Measurements from ENCODE around the gene CELA1.

CELA1 gene

DNA sequence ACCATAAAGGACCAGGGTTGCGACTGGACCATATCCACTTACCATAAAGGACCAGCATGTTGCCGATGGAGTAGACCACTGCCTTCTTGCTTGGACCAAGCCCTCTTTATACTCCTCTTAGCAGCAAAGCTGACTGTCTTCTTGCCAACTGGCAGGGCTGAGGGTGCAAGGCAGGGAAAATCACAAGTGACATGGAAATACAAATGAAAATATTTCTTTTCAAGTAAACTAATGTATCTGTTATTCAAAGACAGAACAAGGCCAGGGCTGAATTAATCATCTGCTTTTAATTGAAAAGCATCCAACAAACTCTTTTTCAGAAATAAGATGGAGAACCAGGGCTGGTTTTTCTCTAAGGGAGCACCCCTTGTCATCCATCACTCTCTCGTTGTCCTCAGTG, at the start of gene CELA1:
Gene CELA1, minus strand, starts transcription at position 99 of the 400 bp plus-strand sequence. Its CDS starts 41 bp downstream, at position 58.
- no peak for DNase-seq (ENCODE audit: low spot score)

DNA sequence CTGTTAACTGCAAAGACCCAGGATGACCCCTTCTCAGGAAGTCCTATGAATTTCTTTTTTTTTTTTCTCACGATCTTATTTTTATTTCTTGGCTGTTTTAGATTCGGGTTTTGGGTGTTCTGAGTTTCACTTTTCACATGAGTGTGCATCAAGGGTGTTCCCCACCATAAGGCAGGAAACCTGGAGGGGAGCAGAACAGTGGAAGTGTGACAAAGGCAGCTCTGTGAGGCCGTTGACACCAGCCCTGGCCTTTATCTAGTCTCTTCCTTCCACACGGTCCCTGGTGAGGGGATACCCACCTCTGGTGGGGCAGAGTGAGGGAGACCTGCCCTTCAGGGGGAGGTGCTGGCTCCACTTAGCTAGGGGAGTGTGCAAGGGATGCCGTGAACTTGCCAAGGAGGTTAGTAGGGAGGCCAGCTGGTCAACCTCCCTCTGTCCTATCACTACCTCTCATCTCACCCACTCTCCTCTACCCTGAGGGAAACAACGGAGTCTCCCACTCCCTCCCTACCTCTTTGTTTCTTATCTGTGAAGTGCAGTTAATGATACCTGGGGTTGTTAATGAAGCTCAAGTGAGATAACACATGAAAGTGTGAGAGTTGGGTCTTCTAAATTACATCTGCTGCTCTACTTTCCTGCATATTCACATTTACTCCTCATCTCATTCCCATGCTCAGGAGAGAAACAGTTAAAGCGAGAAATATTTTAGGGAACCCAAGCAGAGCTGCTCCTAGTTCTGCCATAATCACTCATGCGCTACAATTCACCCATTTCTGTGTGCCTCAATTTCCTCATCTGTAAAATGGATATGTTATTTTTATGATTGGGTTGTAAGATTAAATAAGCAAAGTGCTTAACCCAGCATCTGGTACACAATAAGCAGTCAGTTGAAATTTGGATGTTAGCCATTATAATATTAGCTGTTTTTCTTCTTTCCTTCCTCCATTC, 49.1 kb upstream of the CELA1 start:
- no peak for DNase-seq (ENCODE audit: low spot score)

DNA sequence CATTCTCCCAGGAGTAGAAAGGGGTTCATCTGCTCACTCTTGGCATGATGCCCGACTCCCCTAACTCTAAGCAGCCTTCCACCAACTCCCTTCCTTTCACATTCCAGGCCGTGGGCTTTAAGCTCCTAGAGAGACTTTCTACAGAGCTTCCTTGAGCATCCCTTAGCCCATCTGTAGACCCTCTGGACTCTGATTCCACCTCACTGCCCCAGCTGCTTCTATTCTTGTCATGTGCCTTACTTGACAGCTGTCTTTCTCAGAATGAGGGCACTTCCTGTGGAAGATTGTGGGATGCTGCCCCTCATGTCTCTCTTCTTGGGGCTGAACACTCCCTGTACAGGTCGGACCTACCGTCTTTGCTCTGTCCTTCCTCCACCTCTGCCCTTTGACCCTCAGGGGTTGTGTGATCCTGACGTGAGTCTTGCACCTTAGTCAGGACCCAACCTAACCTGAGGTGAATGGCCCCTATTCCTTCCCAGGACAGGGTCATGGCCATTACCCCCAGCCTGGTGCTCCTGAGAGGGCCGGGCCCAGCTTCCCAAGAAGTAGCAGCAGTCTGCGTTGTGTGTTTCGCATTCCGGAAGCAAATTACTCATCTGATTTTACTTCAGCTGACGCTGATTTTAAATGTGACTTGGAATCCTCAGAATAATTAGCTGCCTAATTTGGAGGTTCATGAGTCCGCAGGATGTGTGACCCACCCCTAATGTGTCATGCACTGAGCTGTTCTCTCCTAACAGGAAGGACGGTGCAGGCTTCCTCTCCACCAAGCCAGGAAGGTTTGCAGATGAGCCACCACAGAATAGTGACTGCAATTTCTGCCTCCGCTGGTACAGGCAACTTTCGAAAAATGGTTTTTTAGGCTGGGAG, 47.4 kb upstream of the CELA1 start:
- DNase-seq (ENCODE audit: low spot score): peak; percentile 99

DNA sequence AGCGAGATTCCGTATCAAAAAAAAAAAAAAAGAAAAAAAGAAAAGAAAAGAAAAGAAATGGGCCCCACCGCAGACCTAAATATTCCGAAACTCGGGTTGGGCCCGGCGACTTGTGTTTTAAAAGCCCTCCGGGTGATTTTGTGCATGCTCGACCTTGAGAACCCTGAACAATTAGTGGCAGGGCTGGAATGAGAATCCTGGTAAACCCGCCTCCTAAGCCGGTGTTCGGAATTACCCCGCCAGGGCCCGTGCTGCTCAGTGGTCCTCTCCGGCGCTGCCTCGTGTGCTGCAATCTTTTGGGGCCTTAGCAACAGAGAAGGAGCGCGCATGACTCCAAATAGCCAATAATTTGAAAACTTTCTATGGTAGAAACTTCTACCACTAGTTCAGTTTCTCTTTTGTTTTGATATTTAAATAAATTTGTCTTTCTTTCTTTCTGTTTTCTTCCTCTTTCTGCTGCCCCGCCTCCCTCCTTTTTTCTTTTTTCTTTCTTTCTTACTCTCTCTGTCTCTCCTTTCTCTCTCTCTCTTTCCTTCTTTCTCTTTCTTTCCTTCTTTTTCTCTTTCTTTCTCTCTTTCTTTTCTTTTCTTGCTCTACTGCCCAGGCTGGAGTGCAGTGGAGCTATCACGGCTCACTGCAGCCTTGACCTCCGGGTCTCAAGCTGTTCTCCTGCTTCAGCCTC, 46.2 kb upstream of the CELA1 start:
- DNase-seq (ENCODE audit: low spot score): no peak

DNA sequence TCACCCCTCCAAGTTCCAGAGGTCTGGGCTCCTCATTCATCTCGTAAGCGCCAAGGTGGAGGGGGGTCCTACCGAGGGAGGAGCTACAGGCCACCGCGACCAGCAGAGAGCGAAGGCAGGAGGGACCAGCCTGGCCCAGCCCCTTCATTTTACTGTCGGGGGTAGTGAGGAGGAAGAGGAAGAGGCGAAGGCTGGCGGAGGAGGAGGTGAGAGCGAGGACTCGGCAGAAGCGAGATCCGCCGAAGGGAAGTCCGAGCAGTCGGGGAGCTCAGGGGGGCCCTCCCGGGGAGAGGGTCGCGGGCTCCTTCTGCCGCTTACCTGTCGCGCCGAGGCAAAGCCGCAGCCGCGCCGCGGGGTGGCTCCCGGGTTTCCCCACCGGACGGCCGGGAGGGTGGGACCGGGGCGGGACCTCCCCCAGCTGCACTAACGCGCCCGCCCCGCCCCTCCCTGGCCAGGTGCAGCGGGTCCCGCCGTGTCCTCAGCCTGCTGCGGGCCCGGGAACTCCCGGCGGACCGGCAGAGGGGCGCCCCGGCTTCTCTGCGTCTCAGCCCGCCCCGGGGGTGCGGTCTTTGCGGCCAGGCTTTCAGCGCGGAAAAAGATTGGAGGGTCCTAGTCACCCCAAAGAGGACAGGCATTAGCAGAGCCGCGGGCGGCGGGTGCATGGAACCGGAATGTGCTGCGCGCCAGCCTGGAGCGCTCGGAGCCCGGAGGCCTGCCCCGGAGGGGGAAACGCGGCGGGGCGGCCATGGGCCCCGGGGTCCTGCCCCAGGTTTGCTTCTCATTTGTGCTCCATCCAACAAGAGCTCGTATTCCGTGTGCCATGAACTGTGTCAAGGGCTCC, 45.0 kb upstream of the CELA1 start, which contains the start of gene GALNT6:
Gene GALNT6, minus strand, starts transcription at position 124 of the 841 bp plus-strand sequence. CDS start 11,625 bp downstream, outside the sequence.
- no peak for DNase-seq (ENCODE audit: low spot score)

DNA sequence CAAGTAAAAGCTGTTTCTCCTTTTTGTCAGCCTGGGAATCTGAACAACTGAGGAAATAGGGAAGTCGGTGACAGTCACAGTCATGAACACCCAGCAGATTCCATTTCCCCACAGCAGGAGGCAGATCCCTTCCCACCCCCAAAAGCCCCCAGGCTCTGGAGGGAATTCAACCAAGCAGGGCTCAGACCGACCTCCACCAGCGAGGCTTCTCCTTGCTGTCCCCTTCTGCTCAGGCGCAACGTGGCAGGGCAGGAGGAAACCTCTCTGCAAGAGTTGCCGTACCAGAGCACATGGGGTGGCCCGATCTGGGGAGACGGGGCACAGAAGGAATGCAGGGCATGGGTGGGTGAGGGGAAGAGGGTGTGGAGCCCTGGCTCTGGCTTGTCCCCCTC, 44.4 kb upstream of the CELA1 start:
- DNase-seq (ENCODE audit: low spot score): peak; percentile 28

DNA sequence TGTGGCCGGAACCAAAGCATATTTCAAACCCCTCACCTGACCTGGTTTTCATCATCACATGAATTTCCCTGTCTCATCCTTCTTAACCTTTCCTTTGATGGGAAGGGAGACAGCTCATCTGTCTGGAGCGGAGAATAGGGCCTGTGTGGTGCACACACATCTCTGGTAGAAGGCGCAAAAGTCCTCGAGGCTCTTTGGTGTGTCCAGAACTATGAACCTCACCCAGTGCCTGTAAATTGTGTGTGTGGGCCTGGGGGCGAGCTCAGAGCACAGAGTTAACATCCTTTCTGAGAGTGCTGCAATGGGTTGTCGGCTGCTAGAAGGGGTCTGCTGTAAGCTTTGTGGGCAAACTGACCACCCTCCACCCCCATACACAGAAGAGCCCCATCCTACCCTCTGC, 44.0 kb upstream of the CELA1 start:
- no peak for DNase-seq (ENCODE audit: low spot score)

DNA sequence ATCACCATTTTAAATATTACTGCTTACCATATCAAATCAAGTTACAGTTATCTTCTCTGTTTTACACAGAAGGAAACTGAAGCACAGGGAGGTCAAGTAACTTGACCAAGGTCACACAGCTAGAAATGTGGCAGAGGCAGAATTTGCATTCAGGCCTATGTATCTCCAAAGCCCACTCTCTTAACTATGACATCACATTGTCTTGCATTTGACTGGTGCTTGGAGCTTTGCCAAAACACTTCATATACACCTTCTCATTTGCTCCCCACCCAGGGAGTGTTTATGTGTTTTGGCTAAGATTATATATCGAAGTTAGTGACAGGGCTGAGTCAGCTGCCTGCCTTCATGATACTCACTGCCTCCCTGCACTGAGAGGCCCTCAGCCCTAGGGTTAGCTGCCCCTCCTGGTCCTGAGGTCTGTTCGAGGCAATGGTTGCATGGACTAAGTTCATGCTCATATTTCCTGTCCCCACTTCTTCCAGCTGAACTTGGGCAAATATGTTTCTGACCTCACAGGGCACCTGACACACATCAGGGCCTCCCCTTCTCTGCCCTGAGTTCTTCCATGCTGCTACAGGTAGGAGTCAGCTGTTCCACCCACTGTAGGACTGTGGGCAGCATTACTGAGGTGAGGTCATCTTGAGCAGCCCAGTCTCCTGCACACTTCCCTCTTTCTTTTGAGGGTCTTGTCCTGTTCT, 43.0 kb upstream of the CELA1 start:
- no peak for DNase-seq (ENCODE audit: low spot score)

DNA sequence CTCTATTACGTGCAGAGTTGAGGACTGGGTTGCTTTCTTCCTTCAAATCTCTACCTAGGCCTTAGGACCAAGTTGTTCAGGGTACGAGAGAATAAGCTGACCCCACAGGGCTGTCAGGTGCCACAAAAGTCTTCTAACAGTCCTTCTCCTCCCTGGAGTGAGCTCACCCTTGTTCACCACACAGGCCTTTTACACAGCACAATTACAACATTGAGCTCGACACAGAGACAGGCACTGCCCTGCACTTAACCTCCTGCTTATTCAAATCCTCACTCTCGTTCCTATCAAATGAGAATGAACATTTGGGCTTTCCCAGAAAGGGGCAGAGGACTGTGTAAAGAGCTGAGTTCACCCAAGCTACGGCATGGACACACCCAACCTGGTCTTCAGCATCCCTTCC, 42.4 kb upstream of the CELA1 start:
- DNase-seq (ENCODE audit: low spot score): no peak

DNA sequence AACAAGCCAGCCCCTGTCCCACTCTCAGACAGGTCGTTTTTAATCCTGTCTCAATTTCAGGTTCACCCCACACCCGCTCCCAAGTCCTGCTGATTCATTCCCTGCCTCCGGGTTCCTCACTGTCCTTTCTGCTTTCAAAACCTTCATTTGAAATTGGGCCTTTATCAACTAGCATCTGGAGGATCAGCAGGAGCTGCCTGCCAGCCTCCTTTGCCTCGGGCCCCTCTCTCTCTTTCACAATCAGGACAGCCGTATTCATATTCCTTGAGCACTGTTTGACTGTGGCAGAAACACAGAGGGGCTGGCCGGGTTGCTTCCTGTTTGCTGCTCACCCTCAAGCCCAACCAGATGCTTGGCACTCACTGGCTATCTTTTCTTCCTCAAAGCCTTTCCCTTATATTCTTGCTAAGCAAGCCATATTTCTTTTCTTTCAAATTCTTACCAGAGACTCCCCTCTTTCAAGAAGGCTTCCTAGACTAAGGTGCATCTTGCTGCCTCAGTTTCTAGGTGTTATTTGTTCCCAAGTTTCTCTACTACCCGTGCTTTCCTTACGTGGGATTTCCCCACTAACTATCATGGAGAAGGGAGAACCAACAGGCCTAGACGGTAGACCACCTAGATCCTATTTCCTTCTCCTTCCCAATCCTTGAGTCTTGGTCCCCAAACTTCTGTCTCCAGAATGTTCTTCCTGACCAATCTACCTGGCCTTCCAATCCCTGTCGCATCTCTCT, 41.8 kb upstream of the CELA1 start:
- no peak for DNase-seq (ENCODE audit: low spot score)

DNA sequence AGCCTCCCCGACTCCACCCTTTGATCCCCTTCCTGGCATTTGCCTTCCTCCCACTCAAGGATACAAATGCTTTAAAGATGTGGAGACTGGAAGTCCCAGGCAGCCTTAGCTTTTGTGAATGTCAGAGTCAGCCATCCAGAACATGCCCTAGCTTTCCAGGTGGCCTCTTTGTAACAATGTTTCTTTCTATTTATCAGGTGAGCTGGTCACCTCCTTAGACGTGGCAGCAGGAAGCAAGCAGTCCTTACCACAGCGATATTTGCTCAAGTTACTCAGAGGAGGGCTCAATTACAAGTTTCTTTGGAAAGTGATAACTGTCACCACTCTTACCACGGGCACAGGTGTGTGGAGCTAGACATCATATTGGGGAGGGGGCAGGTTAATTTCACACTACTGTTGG, 39.9 kb upstream of the CELA1 start:
- DNase-seq (ENCODE audit: low spot score): no peak

DNA sequence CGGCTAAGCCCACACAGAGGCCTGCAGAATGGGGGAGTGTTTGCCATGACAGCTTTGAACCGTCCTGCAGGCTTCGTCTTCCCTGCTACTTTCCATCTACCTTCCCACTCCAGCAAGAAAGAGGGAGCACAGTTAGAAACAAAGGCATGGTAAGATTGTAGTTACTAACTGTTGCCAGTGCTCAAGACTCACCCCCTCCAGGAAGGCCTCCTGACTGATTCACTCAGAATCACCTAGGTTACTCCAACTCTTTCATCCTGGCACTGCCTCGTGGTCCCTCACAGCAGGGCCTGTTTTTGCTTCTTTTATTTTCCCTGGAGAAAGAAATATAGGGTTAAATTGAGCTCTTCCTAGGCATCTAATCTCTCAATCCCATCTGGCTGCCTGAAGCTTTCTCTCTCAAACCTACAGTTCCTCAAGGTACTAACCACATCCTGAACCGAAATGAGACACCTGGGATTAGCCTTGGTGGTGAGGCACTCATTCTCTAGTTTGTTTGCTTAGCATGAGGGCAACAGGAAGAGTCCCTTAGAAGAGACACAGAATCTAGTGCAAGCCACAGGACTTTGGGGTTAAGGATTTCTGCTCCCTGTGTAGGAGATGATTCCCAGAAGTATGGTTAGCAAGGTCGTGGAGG, 36.9 kb upstream of the CELA1 start:
- DNase-seq (ENCODE audit: low spot score): no peak

DNA sequence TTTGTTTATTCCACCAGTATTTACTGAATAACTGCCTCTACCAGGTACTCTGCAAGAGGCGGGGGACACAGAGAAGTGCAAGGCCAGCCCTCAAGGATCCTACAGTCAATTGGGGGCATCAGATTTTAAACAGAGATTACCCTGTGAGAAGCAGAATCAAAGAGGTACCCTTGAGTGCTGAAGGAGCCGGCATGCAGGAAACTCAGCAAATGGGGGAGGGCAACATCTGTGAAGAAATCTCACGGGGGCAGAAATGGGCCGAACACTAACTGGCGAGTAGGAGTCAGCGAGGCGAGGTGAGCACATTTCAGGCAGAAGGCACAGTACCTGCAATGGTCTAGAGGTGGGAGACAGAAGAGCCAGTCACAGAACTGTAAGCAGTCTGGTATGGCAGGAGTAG, 35.7 kb upstream of the CELA1 start:
- DNase-seq (ENCODE audit: low spot score): no peak

DNA sequence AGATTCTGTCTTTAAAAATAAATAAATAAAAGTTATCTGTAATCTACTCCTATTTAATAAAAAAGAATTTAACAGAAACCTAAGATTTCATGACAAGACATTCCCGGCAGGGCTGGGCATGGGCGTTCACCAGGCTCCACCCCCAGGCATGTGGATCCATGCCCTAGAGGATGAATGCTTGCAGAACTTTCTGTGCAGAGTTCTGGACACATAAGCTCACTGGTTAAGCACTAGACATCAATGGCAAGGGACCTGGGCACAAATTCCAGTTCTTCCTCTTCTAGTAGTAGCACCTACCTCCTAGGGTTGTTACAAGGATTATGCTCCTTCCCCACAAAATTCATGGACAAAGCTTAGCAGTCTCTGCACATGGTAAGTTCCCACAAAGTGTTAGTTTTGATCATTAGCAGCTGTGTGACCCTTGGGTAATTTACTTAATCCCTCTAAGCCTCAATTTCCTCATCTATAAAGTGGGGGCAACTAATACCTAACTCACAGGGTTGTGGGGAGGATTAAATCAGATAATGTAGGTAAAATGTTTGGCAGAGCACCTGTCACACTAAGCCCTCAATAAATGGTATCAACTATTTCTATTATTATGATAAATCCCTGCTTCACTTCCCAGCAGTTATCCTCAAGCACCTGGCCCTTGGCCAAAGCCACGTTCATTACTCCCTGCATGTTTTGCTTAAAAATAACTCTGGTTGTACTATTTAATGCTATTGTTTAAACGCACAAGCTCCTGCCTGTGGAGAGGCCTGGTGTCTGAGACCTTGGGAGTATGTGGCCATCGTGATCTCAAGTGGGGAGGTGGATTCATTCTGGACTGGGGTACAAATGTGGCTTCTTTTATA, 35.0 kb upstream of the CELA1 start:
- no peak for DNase-seq (ENCODE audit: low spot score)

DNA sequence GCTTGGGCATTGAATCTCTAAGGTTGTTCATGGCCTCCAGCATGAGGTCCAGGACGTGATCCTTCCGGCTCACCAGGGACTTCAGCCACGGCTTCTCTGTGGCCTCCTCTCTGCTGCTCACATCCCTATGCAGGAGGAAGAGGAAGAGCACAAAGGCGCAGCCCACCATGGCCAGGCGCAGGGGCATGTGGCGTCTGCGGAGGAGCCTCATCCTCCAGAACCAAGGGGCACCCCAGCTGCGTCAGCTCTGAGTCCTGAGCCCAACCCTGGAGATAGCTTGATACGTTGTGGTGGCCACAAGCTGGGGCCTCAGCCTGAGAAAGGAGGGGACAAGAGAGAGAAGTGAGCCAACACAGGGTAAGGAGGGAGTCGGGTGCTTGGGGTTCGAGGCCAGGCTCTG, 33.1 kb upstream of the CELA1 start:
- DNase-seq (ENCODE audit: low spot score): no peak

DNA sequence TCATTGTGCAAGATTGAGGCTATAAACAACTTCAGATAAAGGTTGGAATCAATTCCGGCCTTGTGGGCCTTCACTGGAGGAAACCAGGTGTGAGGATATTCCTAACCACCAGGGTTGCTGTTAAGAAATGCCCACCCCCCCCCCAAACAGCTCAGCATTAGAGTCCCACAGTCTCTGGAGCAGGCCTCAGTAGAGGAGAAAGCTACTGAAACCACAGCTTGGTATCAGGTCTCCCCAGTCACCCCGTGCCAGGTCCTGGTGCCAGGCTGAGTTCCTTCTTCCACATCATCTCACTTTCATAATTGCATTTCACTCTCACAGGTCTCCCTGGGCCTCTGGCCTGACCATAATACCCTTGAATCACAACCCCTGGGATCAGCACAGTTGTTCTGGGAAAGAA, 32.3 kb upstream of the CELA1 start:
- DNase-seq (ENCODE audit: low spot score): no peak

DNA sequence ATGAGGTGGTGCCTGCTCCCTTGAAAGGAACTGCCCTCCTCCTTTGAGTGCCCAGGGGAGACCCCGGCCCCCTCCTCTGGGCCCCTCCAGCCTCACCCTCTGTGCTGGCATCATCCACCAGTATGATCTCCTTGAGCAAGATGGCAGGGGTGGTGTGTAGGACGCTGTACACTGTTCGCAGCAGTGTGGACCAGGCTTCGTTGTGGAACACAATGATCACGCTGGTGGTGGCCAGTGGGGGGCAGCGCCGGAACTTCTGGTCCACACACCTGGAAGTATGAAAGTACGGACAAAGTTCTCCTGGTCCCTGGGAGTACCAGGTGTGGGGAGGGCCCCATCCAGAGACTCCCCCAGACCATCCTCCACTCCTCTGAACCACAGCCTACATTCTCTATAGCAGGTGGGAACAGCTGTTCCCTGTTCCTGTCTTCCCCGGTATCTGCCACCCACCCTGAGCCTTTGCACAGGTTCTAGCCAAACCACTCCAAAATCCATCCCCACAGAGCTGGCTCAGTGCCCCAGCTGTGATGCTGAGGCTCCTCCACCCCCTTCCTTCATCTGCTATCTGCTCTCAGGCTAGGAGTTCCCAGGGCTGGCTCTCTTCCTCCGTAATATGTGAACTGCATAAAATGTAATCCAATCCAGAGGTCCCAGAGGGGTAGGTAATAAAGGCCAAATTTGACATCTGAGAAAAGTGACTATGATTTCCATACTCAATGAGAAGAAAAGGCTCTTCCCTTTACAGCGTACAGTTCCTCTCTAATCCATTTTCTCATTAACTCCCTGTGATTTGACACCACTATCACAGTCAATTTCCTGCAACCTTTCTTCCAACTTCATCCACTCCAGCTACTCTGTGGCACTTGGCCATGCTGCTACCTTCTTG, 30.9 kb upstream of the CELA1 start:
- no peak for DNase-seq (ENCODE audit: low spot score)

DNA sequence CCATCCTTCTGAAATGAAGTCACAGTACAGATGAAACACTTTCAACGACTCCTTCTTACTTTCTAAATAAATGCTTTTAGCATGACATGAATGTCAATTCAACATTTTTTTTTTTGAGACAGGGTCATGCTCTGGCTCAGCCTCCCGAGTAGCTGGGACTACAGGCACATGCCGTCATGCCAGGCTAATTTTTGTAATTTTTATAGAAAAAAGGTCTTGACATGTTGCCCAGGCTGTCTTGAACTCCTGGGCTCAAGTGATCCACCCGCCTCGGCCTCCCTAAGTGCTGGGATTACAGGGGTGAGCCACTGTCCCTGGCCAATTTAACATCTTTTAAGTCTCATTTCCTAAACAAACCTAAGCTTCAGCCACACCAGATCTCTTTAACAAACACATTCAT, 28.4 kb upstream of the CELA1 start:
- DNase-seq (ENCODE audit: low spot score): no peak
